Astrocyte (in vitro differentiated cells and primary cell): Measurements from ENCODE around the gene EXOSC5. TPM values are rescaled to one million over a fixed set of nuclear protein-coding genes. Genes with fewer than 3 reads are reported as not detected.

ENCODE experiments used
- DNase-seq: peaks from one replicate; pipeline ENCODE4 v3.0.0-alpha.2; 2010; ENCODE audit warnings: low read depth
- FAIRE-seq: peaks from 2 replicates; lab custom pipeline; 2011; peaks lifted over from hg19 to GRCh38; lab: Jason Lieb, UNC
- H2AFZ ChIP-seq: 2 replicates; pipeline ENCODE4 v1.6.0; 2012; ENCODE audit warnings: low read depth, low read length, inconsistent platforms
- H3K27ac ChIP-seq: 2 replicates; pipeline ENCODE4 v1.5.1; 2011; ENCODE audit warnings: low read depth, low read length, inconsistent platforms
- H3K27me3 ChIP-seq: 2 replicates; pipeline ENCODE4 v1.6.0; 2011; ENCODE audit warnings: low read length, inconsistent platforms; ENCODE audit not compliant: insufficient read depth
- H3K36me3 ChIP-seq: 2 replicates; pipeline ENCODE4 v1.5.1; 2011; ENCODE audit warnings: low read length, inconsistent platforms; ENCODE audit not compliant: insufficient read depth
- H3K4me1 ChIP-seq: 2 replicates; pipeline ENCODE4 v1.5.1; 2011; ENCODE audit warnings: low read length, inconsistent platforms; ENCODE audit not compliant: insufficient read depth
- H3K4me2 ChIP-seq: 2 replicates; pipeline ENCODE4 v1.6.0; 2012; ENCODE audit warnings: low read length, inconsistent platforms
- H3K4me3 ChIP-seq: 2 replicates; pipeline ENCODE4 v1.5.1; 2011; ENCODE audit warnings: low read depth, mild to moderate bottlenecking, low read length, inconsistent platforms; ENCODE audit not compliant: insufficient read depth
- H3K79me2 ChIP-seq: 2 replicates; pipeline ENCODE4 v1.6.0; 2012; ENCODE audit warnings: mild to moderate bottlenecking, low read length, inconsistent platforms; ENCODE audit not compliant: insufficient read depth
- H3K9ac ChIP-seq: 2 replicates; pipeline ENCODE4 v1.6.0; 2012; ENCODE audit warnings: mild to moderate bottlenecking, low read length, inconsistent platforms
- H3K9me3 ChIP-seq: 2 replicates; pipeline ENCODE4 v1.5.1; 2012; ENCODE audit warnings: low read depth, mild to moderate bottlenecking, low read length, inconsistent platforms; ENCODE audit not compliant: insufficient read depth
- H4K20me1 ChIP-seq: 2 replicates; pipeline ENCODE4 v1.6.0; 2012; ENCODE audit warnings: low read length, inconsistent platforms; ENCODE audit not compliant: insufficient read depth
- H3K27ac Mint-ChIP-seq: one replicate; pipeline ENCODE4 v1.8.0; 2021; ENCODE audit warnings: mild to moderate bottlenecking, mixed read lengths; ENCODE audit not compliant: unreplicated experiment
- H3K27me3 Mint-ChIP-seq: one replicate; pipeline ENCODE4 v1.8.0; 2021; ENCODE audit warnings: low read depth, mixed read lengths; ENCODE audit not compliant: unreplicated experiment
- H3K36me3 Mint-ChIP-seq: one replicate; pipeline ENCODE4 v1.8.0; 2021; ENCODE audit warnings: low read depth, mixed read lengths; ENCODE audit not compliant: unreplicated experiment
- H3K4me1 Mint-ChIP-seq: one replicate; pipeline ENCODE4 v1.8.0; 2021; ENCODE audit warnings: low read depth, mixed read lengths; ENCODE audit not compliant: unreplicated experiment
- H3K4me3 Mint-ChIP-seq: one replicate; pipeline ENCODE4 v1.8.0; 2021; ENCODE audit warnings: mild to moderate bottlenecking, moderate library complexity, mixed read lengths; ENCODE audit not compliant: unreplicated experiment
- H3K9me3 Mint-ChIP-seq: one replicate; pipeline ENCODE4 v1.8.0; 2021; ENCODE audit warnings: mild to moderate bottlenecking, mixed read lengths; ENCODE audit not compliant: unreplicated experiment
- CTCF ChIP-seq: IDR thresholded peaks from 2 replicates; pipeline ENCODE4 v1.5.1; 2011; ENCODE audit warnings: low read depth, mild to moderate bottlenecking, inconsistent platforms, low read length, moderate library complexity; ENCODE audit not compliant: insufficient read depth
- EZH2 ChIP-seq: IDR thresholded peaks from 2 replicates; pipeline ENCODE4 v1.6.1; 2012; ENCODE audit warnings: mild to moderate bottlenecking, low read length, inconsistent platforms; ENCODE audit not compliant: insufficient read depth
- total RNA-seq: library from RNA; stranded (reverse); gene quantifications from 2 replicates; pipeline ENCODE4 v1.2.1, GENCODE V29; 2021

EXOSC5 gene
- total RNA-seq, 1 donor from 2014 or later: 18.3 TPM

GRCh38 chr19:41359741-41360140 is 37.4 kb downstream of the EXOSC5 start:
- TF ChIP-seq CTCF (no peak), EZH2 (no peak)
- H4K20me1 ChIP-seq: peaks cover 4% of the 10 kb centered on the region
- no peak overlapping the region for H3K27ac ChIP-seq
- no peak overlapping the region for H2AFZ ChIP-seq
- Mint-ChIP-seq H3K27ac (no peak overlapping the region), H3K4me1 (no peaks in the 10 kb centered on the region), H3K9me3 (no peaks in the 10 kb centered on the region), H3K4me3 (no peak overlapping the region), H3K36me3 (peaks cover 20% of the 10 kb centered on the region), H3K27me3 (no peaks in the 10 kb centered on the region)
- FAIRE-seq: no peak
- no peak overlapping the region for H3K9ac ChIP-seq
- no peaks in the 10 kb centered on the region for H3K36me3 ChIP-seq
- H3K9me3 ChIP-seq: no peaks in the 10 kb centered on the region
- H3K4me2 ChIP-seq: no peak overlapping the region
- H3K4me1 ChIP-seq: peaks cover 10% of the 10 kb centered on the region
- no peaks in the 10 kb centered on the region for H3K27me3 ChIP-seq
- no peak for DNase-seq
- H3K79me2 ChIP-seq: peaks cover 11% of the 10 kb centered on the region
- H3K4me3 ChIP-seq: no peak overlapping the region

DNA sequence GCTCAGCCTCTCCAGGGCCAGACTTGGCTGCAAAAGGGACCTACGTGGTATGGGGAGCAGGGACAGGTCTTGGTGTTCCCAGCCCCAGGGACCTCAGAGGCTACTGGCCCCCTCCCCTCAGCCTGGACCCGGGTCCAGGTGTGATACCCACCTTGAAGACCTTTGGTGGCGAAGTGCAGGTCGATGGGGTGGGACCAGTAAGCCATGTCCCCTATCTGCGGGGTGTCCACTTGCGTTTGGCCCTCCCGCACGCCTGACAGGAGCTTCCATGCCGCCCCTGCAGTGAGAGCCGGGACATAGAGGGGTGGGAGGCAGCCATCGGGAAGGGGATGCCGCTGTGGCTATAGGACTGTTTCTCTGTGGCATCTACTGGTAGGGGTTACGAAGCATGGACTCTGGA is 39.4 kb downstream of the EXOSC5 start:
- no peak overlapping the region for H2AFZ ChIP-seq
- DNase-seq: no peak
- Mint-ChIP-seq H3K9me3 (no peaks in the 10 kb centered on the region), H3K27me3 (no peaks in the 10 kb centered on the region), H3K4me3 (no peak overlapping the region), H3K27ac (no peak overlapping the region), H3K4me1 (peaks cover 2% of the 10 kb centered on the region), H3K36me3 (peaks cover 22% of the 10 kb centered on the region)
- H3K4me1 ChIP-seq: peaks cover 4% of the 10 kb centered on the region
- H3K9ac ChIP-seq: no peak overlapping the region
- no peak overlapping the region for H3K4me2 ChIP-seq
- peaks cover 8% of the 10 kb centered on the region for H3K79me2 ChIP-seq
- H3K27me3 ChIP-seq: no peaks in the 10 kb centered on the region
- H3K36me3 ChIP-seq: no peaks in the 10 kb centered on the region
- no peak for TF ChIP-seq CTCF
- TF ChIP-seq EZH2: no peak
- H3K4me3 ChIP-seq: no peak overlapping the region
- no peak for FAIRE-seq
- H3K27ac ChIP-seq: no peak overlapping the region
- H4K20me1 ChIP-seq: peaks cover 10% of the 10 kb centered on the region
- no peaks in the 10 kb centered on the region for H3K9me3 ChIP-seq

DNA sequence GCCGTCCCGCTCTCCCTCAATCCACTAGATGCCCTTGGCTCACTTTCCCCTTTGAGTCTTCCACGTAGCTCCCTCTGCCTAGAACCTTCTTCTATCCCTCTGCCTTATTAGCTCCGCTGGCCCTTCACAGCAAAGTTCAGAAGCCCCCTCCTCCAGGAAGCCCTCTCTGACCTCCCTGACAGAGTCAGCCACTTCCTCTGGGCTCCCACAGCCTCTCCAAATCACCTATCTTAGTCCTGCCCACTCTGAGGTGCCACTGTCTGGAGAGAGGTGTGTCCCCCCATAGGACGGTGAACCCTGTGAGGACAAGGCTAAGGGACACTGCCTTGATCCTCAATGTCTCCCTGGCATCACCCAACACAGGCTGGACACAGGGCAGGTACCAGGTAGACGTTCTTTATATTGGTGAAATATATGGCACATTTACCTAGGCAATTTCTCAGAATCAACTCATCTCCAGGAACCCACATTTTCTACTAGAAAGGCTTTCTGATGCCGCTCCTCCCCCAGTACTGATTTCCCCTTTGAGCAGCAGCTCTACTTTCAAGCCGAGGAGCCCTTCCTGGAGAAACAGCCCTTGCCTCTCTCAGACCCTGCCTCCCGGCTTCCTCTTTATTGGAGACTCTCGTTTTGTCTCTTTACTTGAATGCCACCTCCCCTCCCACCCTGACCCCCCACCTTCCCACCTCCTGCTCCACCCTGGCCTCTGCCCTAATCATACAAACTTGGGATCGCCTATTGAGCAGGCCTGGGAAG is 40.0 kb downstream of the EXOSC5 start:
- H3K27me3 Mint-ChIP-seq: no peaks in the 10 kb centered on the region
- Histone ChIP-seq H3K4me2 (no peak overlapping the region), H3K9ac (no peak overlapping the region), H3K4me3 (no peak overlapping the region), H2AFZ (no peak overlapping the region), H3K9me3 (no peaks in the 10 kb centered on the region), H4K20me1 (peaks cover 16% of the 10 kb centered on the region), H3K27ac (no peak overlapping the region), H3K79me2 (peaks cover 13% of the 10 kb centered on the region), H3K4me1 (peaks cover 4% of the 10 kb centered on the region), H3K27me3 (no peaks in the 10 kb centered on the region), H3K36me3 (no peaks in the 10 kb centered on the region)
- no peak overlapping the region for H3K27ac Mint-ChIP-seq
- H3K36me3 Mint-ChIP-seq: peaks cover 22% of the 10 kb centered on the region
- DNase-seq (no peak), FAIRE-seq (no peak)
- no peak overlapping the region for H3K4me3 Mint-ChIP-seq
- H3K9me3 Mint-ChIP-seq: no peaks in the 10 kb centered on the region
- peaks cover 2% of the 10 kb centered on the region for H3K4me1 Mint-ChIP-seq
- TF ChIP-seq EZH2 (no peak), CTCF (no peak)
